ENCODE measurements around the gene LURAP1L.

LURAP1L gene

GRCh38 chr9:12853051-12853450 lies 78.2 kb downstream of the LURAP1L start:
- Histone ChIP-seq H3K9ac (ENCODE audit: low read length) (no peak overlapping the region), H2AFZ (ENCODE audit: low read depth, low read length) (no peak overlapping the region), H3K79me2 (ENCODE audit: low read length) (no peaks in the 10 kb centered on the region)

GRCh38 chr9:12854221-12854620 lies 79.4 kb downstream of the LURAP1L start:
- H3K4me2 ChIP-seq (ENCODE audit: low read length), result no peak overlapping the region
- H3K9ac ChIP-seq (ENCODE audit: low read length), result no peak overlapping the region
- H3K9me3 ChIP-seq (ENCODE audit: insufficient read depth, low read length), result no peaks in the 10 kb centered on the region
- no peaks in the 10 kb centered on the region for H3K36me3 ChIP-seq (replicated peaks; ENCODE audit: low read depth, low read length)
- no peaks in the 10 kb centered on the region for H4K20me1 ChIP-seq (ENCODE audit: insufficient read depth, low read length)
- H3K27ac ChIP-seq (ENCODE audit: low read length), result no peak overlapping the region
- no peaks in the 10 kb centered on the region for H3K79me2 ChIP-seq (ENCODE audit: low read length)
- H3K4me3 ChIP-seq (ENCODE audit: low read length), result no peak overlapping the region
- no peak for TF ChIP-seq EZH2phosphoT487 (IDR thresholded peaks at IDR 0.05; ENCODE audit: low read depth)
- TF ChIP-seq, protein P1, sequence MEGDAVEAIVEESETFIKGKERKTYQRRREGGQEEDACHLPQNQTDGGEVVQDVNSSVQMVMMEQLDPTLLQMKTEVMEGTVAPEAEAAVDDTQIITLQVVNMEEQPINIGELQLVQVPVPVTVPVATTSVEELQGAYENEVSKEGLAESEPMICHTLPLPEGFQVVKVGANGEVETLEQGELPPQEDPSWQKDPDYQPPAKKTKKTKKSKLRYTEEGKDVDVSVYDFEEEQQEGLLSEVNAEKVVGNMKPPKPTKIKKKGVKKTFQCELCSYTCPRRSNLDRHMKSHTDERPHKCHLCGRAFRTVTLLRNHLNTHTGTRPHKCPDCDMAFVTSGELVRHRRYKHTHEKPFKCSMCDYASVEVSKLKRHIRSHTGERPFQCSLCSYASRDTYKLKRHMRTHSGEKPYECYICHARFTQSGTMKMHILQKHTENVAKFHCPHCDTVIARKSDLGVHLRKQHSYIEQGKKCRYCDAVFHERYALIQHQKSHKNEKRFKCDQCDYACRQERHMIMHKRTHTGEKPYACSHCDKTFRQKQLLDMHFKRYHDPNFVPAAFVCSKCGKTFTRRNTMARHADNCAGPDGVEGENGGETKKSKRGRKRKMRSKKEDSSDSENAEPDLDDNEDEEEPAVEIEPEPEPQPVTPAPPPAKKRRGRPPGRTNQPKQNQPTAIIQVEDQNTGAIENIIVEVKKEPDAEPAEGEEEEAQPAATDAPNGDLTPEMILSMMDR (IDR thresholded peaks at IDR 0.05; ENCODE audit: low read depth, low read length), result no peak
- no peaks in the 10 kb centered on the region for H3K4me1 ChIP-seq (ENCODE audit: low read length)
- H3K27me3 ChIP-seq (ENCODE audit: low read depth, low read length), result no peaks in the 10 kb centered on the region
- H2AFZ ChIP-seq (ENCODE audit: low read depth, low read length), result no peak overlapping the region

More at GRCh38 chr9:12853051-12853450, 78.2 kb downstream of the LURAP1L start:
- Histone ChIP-seq H3K36me3 (replicated peaks; ENCODE audit: low read depth, low read length) (no peaks in the 10 kb centered on the region), H3K4me2 (ENCODE audit: low read length) (no peak overlapping the region), H3K4me1 (ENCODE audit: low read length) (no peaks in the 10 kb centered on the region), H3K27me3 (ENCODE audit: low read depth, low read length) (no peaks in the 10 kb centered on the region), H4K20me1 (ENCODE audit: insufficient read depth, low read length) (no peaks in the 10 kb centered on the region), H3K9me3 (ENCODE audit: insufficient read depth, low read length) (no peaks in the 10 kb centered on the region), H3K27ac (ENCODE audit: low read length) (no peak overlapping the region), H3K4me3 (ENCODE audit: low read length) (no peak overlapping the region)
- TF ChIP-seq EZH2phosphoT487 (IDR thresholded peaks at IDR 0.05; ENCODE audit: low read depth), result no peak
- TF ChIP-seq, protein P1 (IDR thresholded peaks at IDR 0.05; ENCODE audit: low read depth, low read length), result no peak

GRCh38 chr9:12855066-12855465 lies 80.2 kb downstream of the LURAP1L start:
- TF ChIP-seq, protein P1 (IDR thresholded peaks at IDR 0.05; ENCODE audit: low read depth, low read length), result no peak
- TF ChIP-seq EZH2phosphoT487 (IDR thresholded peaks at IDR 0.05; ENCODE audit: low read depth), result no peak
- Histone ChIP-seq H3K4me2 (ENCODE audit: low read length) (no peak overlapping the region), H3K79me2 (ENCODE audit: low read length) (no peaks in the 10 kb centered on the region), H3K27me3 (ENCODE audit: low read depth, low read length) (no peaks in the 10 kb centered on the region), H3K9ac (ENCODE audit: low read length) (no peak overlapping the region), H2AFZ (ENCODE audit: low read depth, low read length) (no peak overlapping the region), H3K36me3 (replicated peaks; ENCODE audit: low read depth, low read length) (no peaks in the 10 kb centered on the region), H3K4me3 (ENCODE audit: low read length) (no peak overlapping the region), H3K9me3 (ENCODE audit: insufficient read depth, low read length) (no peaks in the 10 kb centered on the region), H4K20me1 (ENCODE audit: insufficient read depth, low read length) (no peaks in the 10 kb centered on the region), H3K27ac (ENCODE audit: low read length) (no peak overlapping the region), H3K4me1 (ENCODE audit: low read length) (no peaks in the 10 kb centered on the region)

- H3K36me3 ChIP-seq (replicated peaks; ENCODE audit: low read depth, low read length), result no peaks in the 10 kb centered on the region
- H3K9me3 ChIP-seq (ENCODE audit: insufficient read depth, low read length), result no peaks in the 10 kb centered on the region
- no peak overlapping the region for H3K4me3 ChIP-seq (ENCODE audit: low read length)
- no peak overlapping the region for H3K4me2 ChIP-seq (ENCODE audit: low read length)
- no peaks in the 10 kb centered on the region for H3K79me2 ChIP-seq (ENCODE audit: low read length)
- no peaks in the 10 kb centered on the region for H3K4me1 ChIP-seq (ENCODE audit: low read length)
- no peak overlapping the region for H2AFZ ChIP-seq (ENCODE audit: low read depth, low read length)
- H4K20me1 ChIP-seq (ENCODE audit: insufficient read depth, low read length), result no peaks in the 10 kb centered on the region
- TF ChIP-seq EZH2phosphoT487 (IDR thresholded peaks at IDR 0.05; ENCODE audit: low read depth), result no peak
- TF ChIP-seq, protein P1 (IDR thresholded peaks at IDR 0.05; ENCODE audit: low read depth, low read length), result no peak
- no peak overlapping the region for H3K9ac ChIP-seq (ENCODE audit: low read length)
- H3K27ac ChIP-seq (ENCODE audit: low read length), result no peak overlapping the region
- no peaks in the 10 kb centered on the region for H3K27me3 ChIP-seq (ENCODE audit: low read depth, low read length)
Observed at GRCh38 chr9:12856603-12857002, 81.8 kb downstream of the LURAP1L start.

Measured in OCI-LY3 (cell line).